K562 (cell line): ENCODE data around the gene BCL2L12. TPM values are rescaled to one million over a fixed set of nuclear protein-coding genes. Genes with fewer than 3 reads are reported as not detected.
A peak's percentile ranks its signal among the peaks of the same experiment; 100 is the strongest.

Source experiments
- ATF3 ChIP-seq, 2 experiments: fragments of 450-650 bp in 1 of 2; sonication (generic) in 1 of 2; formaldehyde crosslinking in 1 of 2; IDR thresholded peaks in 1 of 2; conservative IDR thresholded peaks in 1 of 2; 2 replicates each; pipeline versions ENCODE4 v1.6.1 to v1.8.1; 2016 to 2023; ENCODE audit warnings: mild to moderate bottlenecking in 2 of 2, moderate library complexity in 2 of 2, inconsistent platforms in 1 of 2, missing genetic modification reagents in 1 of 2
- BHLHE40 ChIP-seq: IDR thresholded peaks from 2 replicates; pipeline ENCODE4 v1.6.1; 2011; ENCODE audit warnings: low read length, improper control_type of control experiment
- BRF1 ChIP-seq: IDR thresholded peaks from 3 replicates; pipeline ENCODE4 v1.6.1; 2011; ENCODE audit warnings: borderline replicate concordance, mild to moderate bottlenecking; ENCODE audit not compliant: insufficient read length; ENCODE audit errors: extremely low read depth
- CBX2 ChIP-seq: fragments of 200-600 bp; sonication (generic); IDR thresholded peaks from one replicate; pipeline ENCODE4 v1.6.1; 2012; ENCODE audit warnings: mild to moderate bottlenecking, low read length, inconsistent platforms; ENCODE audit not compliant: insufficient read depth, poor library complexity, severe bottlenecking
- CREM ChIP-seq: IDR thresholded peaks from 2 replicates; pipeline ENCODE4 v1.6.1; 2014; ENCODE audit warnings: antibody characterized with exemption, low read depth
- DPF2 ChIP-seq: fragments of 450-650 bp; IDR thresholded peaks from 2 replicates; pipeline ENCODE4 v1.6.1; 2016
- E2F6 ChIP-seq, 2 experiments: IDR thresholded peaks; 2 replicates each; pipeline ENCODE4 v1.6.1; 2011; ENCODE audit warnings: borderline replicate concordance in 1 of 2, control low read depth in 1 of 2, low read depth in 1 of 2, low read length in 1 of 2, mild to moderate bottlenecking in 1 of 2, mixed read lengths in 1 of 2, moderate library complexity in 1 of 2; ENCODE audit not compliant: insufficient read depth in 1 of 2, insufficient read length in 1 of 2, poor library complexity in 1 of 2, severe bottlenecking in 1 of 2; ENCODE audit errors: extremely low read depth in 1 of 2
- FOXO4 ChIP-seq: fragments of 450-650 bp; formaldehyde crosslinking; IDR thresholded peaks from 2 replicates; pipeline ENCODE4 v1.4.0; 2020; ENCODE audit warnings: mild to moderate bottlenecking, moderate library complexity
- KDM4B ChIP-seq, 2 experiments: fragments of 450-650 bp in 1 of 2; sonication (generic) in 1 of 2; IDR thresholded peaks; 2 replicates each; pipeline ENCODE4 v1.6.1; 2016 to 2017; ENCODE audit warnings: borderline replicate concordance in 2 of 2, antibody characterized with exemption in 1 of 2, low read depth in 1 of 2, mild to moderate bottlenecking in 1 of 2
- MLLT1 ChIP-seq, 2 experiments: fragments of 450-650 bp; IDR thresholded peaks; 2 replicates each; pipeline ENCODE4 v1.6.1; 2016
- MLX ChIP-seq, 2 experiments: fragments of 450-650 bp in 1 of 2; sonication (generic) in 1 of 2; formaldehyde crosslinking; conservative IDR thresholded peaks; 2 replicates each; pipeline versions ENCODE4 v1.4.0 to v1.8.1; 2020 to 2022; ENCODE audit warnings: mild to moderate bottlenecking in 1 of 2, missing genetic modification reagents in 1 of 2
- PHF8 ChIP-seq: fragments of 200-600 bp; sonication (generic); IDR thresholded peaks from 2 replicates; pipeline ENCODE4 v1.6.1; 2012; ENCODE audit warnings: mixed run types, mild to moderate bottlenecking, inconsistent platforms, low read length, moderate library complexity, borderline replicate concordance
- RNF2 ChIP-seq: sonication (generic); IDR thresholded peaks from 2 replicates; pipeline ENCODE4 v1.6.1; 2016
- SLC30A9 ChIP-seq: fragments of 250-450 bp; sonication (Bioruptor Pico); IDR thresholded peaks from 2 replicates; pipeline ENCODE4 v1.8.0; 2022; ENCODE audit warnings: mild to moderate bottlenecking, moderate library complexity
- STAG1 ChIP-seq: sonication (generic); formaldehyde crosslinking; IDR thresholded peaks from 2 replicates; pipeline ENCODE4 v1.5.0; 2020; ENCODE audit warnings: missing genetic modification reagents, borderline replicate concordance
- STAT6 ChIP-seq: sonication (generic); formaldehyde crosslinking; IDR thresholded peaks from 2 replicates; pipeline ENCODE4 v1.8.1; 2023; ENCODE audit warnings: mild to moderate bottlenecking, missing genetic modification reagents
- ZBTB17 ChIP-seq: fragments of 450-650 bp; formaldehyde crosslinking; IDR thresholded peaks from 2 replicates; pipeline ENCODE4 v1.4.0; 2020; ENCODE audit warnings: mild to moderate bottlenecking
- ZNF3 ChIP-seq: fragments of 250-450 bp; sonication (Bioruptor Pico); IDR thresholded peaks from 2 replicates; pipeline ENCODE4 v1.5.0; 2021; ENCODE audit warnings: mild to moderate bottlenecking, moderate library complexity
- ZNF584 ChIP-seq: fragments of 200-800 bp; sonication (Bioruptor generic); IDR thresholded peaks from 2 replicates; pipeline ENCODE4 v1.6.1; 2016; ENCODE audit warnings: low read depth, mild to moderate bottlenecking, missing genetic modification characterization, missing compliant biosample characterization
- polyA plus RNA-seq, 8 experiments: library from polyadenylated mRNA; depleted of rRNA in 4 of 8; stranded (reverse) in 5 of 8; unstranded in 3 of 8; fragments of >200 nt; fragmentation: Nextera tagmentation in 2 of 8; fragmentation: Illumina TruSeq in 1 of 8; extraction: Ambion mirVana in 2 of 8; extraction: Trizol in 1 of 8; gene quantifications; 2 replicates each; pipeline versions ENCODE4 v1.2.1 to v1.2.3, GENCODE V29; 2011 to 2014; ENCODE audit warnings: inconsistent platforms in 1 of 8, missing spikeins in 1 of 8
- total RNA-seq, 7 experiments: library from RNA; depleted of rRNA in 6 of 7; stranded (reverse); fragments of >200 nt in 6 of 7; fragmentation: Illumina TruSeq in 2 of 7; extraction: Trizol in 2 of 7; gene quantifications; 2 replicates each; pipeline versions ENCODE4 v1.2.1 to v1.2.3, GENCODE V29; 2011 to 2021; ENCODE audit warnings: low replicate concordance in 1 of 7

The BCL2L12 gene
- total and polyA plus RNA-seq, 9 of the 15 experiments (the other 6 are each of a cell fraction or from before 2014, with no cell fraction given), result 7.4 to 263 (median 81.2) TPM

- no peak for TF ChIP-seq E2F6 (IDR thresholded peaks at IDR 0.05; ENCODE audit: borderline replicate concordance in 1 of 2, extremely low read depth in 1 of 2, insufficient read depth in 1 of 2, insufficient read length in 1 of 2, low read depth in 1 of 2, low read length in 1 of 2, poor library complexity in 1 of 2, severe bottlenecking in 1 of 2)
- TF ChIP-seq KDM4B (IDR thresholded peaks at IDR 0.05; ENCODE audit: borderline replicate concordance in 2 of 2, low read depth in 1 of 2), result no peak
- TF ChIP-seq SLC30A9, result no peak
- TF ChIP-seq BHLHE40, result no peak
- peak in 1 of 2 experiments; percentile 99; a peak in 2 of 4 replicates for TF ChIP-seq MLLT1 (IDR thresholded peaks at IDR 0.05)
- TF ChIP-seq FOXO4 (CRISPR knock-in tag), result no peak
- TF ChIP-seq PHF8, result no peak
- no peak for TF ChIP-seq DPF2
- TF ChIP-seq CREM, result 0 out of 2 replicates have a peak, but pooled peaks have one; percentile 18
- TF ChIP-seq STAG1 (CRISPR knock-in tag), result no peak
- TF ChIP-seq ZBTB17 (CRISPR knock-in tag), result peak; percentile 98
- TF ChIP-seq STAT6 (CRISPR knock-in tag), result no peak
- no peak for TF ChIP-seq CBX2
- TF ChIP-seq BRF1, result no peak
- no peak for TF ChIP-seq RNF2
- TF ChIP-seq ZNF3 (CRISPR knock-in tag), result no peak
- TF ChIP-seq ZNF584 (CRISPR knock-in tag), result no peak
- no peak for TF ChIP-seq MLX (CRISPR knock-in tag; conservative IDR thresholded peaks at IDR 0.05)
- TF ChIP-seq ATF3 (IDR thresholded peaks at IDR 0.05), result peak; percentile 84
- no peak for TF ChIP-seq ATF3 (CRISPR knock-in tag; conservative IDR thresholded peaks at IDR 0.05)
These were observed 1.7 kb downstream of the BCL2L12 start (continued) for GRCh38 chr19:49667473-49667872.
